BLaER1 treated with 17β-estradiol and CSF1 and Interleukin-3, amounts not matched to agents 10 nM and 100 nM (cell line): ENCODE results near the gene IDH1.
"Not testable (repeated sequence)": the region's sequence is repeated elsewhere in the genome, so short reads cannot be mapped to it uniquely, and the experiment has no call there.

Source experiments
- H3K27ac ChIP-seq, 11 experiments: shearing (Covaris generic); formaldehyde crosslinking; 2 replicates each; pipeline ENCODE4 v1.8.1; 2022
- H3K27me3 ChIP-seq, 11 experiments: shearing (Covaris generic); formaldehyde crosslinking; 2 replicates each; pipeline ENCODE4 v1.8.1; 2022
- H3K36me3 ChIP-seq, 11 experiments: shearing (Covaris generic); formaldehyde crosslinking; 2 replicates each; pipeline ENCODE4 v1.8.1; 2022
- H3K4me1 ChIP-seq, 10 experiments: shearing (Covaris generic); formaldehyde crosslinking; 2 replicates each; pipeline ENCODE4 v1.8.1; 2022
- H3K4me2 ChIP-seq, 11 experiments: shearing (Covaris generic); formaldehyde crosslinking; 2 replicates each; pipeline ENCODE4 v1.8.1; 2022
- H3K4me3 ChIP-seq, 10 experiments: shearing (Covaris generic); formaldehyde crosslinking; 2 replicates each; pipeline ENCODE4 v1.8.1; 2022
- H3K9ac ChIP-seq, 11 experiments: shearing (Covaris generic); formaldehyde crosslinking; 2 replicates each; pipeline ENCODE4 v1.8.1; 2022
- H3K9me3 ChIP-seq, 11 experiments: shearing (Covaris generic); formaldehyde crosslinking; replicated peaks in 1 of 11; 2 replicates each; pipeline ENCODE4 v1.8.1; 2022
- H4K20me1 ChIP-seq, 11 experiments: shearing (Covaris generic); formaldehyde crosslinking; 2 replicates each; pipeline ENCODE4 v1.8.1; 2022
- Cebpa-rat ChIP-seq, 11 experiments: shearing (Covaris generic); IDR thresholded peaks; 2 replicates each; pipeline ENCODE4 v1.8.1; 2022

IDH1 gene

DNA sequence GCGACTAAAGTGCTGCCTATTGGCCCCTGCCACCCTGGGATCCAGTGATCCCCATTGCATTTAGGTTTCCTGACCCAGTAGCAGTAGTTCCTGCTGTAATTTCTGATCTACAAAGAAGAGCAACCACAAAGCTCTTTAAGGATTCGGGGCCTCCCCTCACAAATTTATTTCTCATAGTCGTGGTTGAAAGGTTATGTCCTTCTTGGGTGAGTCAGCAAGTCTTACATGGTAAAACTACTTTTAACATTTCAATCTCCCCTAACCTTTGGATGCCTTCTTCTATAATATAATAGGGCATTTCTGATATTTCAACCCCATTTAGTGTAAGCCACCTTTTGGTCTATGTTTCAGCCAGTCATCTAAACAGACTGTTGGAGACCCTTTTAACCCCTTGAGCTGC lies 26.1 kb upstream of the IDH1 start:
- Histone ChIP-seq H4K20me1 (peaks cover 0 to 91% (median 34%) of the 10 kb centered on the region in 11 experiments; a peak in 15 of 22 replicates), H3K4me2 (peak overlapping the region in 1 of 11 experiments; percentile 13; a peak in 1 of 22 replicates), H3K36me3 (peaks cover 94 to 100% (median 97%) of the 10 kb centered on the region in 11 experiments), H3K27ac (no peak overlapping the region), H3K27me3 (no peaks in the 10 kb centered on the region), H3K9me3 (peaks cover 16 to 31% (median 27%) of the 10 kb centered on the region in 11 experiments; a peak in 21 of 22 replicates), H3K4me3 (no peak overlapping the region), H3K9ac (no peak overlapping the region), H3K4me1 (peaks cover 0 to 23% (median 9%) of the 10 kb centered on the region in 10 experiments; a peak in 17 of 20 replicates)
- no peak for TF ChIP-seq Cebpa-rat (IDR thresholded peaks at IDR 0.05)

DNA sequence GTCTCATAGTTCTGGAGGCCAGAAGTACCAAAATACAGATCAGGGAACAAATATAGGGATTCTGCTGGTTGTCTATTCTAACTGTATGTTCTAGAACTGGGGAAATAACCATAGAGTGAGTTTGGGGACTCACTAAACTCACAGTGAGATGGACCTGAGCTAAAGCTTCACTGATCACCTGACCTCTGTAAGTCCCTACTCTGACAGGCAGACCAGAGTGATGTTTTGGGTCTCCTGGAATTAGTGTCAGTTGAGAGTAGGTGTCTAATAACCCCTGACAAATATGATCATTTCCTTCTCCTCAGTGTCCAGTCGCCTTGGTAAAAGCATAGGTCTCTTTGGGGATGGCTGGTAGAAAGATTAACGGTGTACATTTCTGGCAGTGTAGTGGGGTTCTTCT lies 25.4 kb upstream of the IDH1 start:
- no peaks in the 10 kb centered on the region for H3K27me3 ChIP-seq
- H3K4me2 ChIP-seq: peak overlapping the region in 1 of 11 experiments; percentile 13; a peak in 1 of 22 replicates
- no peak overlapping the region for H3K9ac ChIP-seq
- peaks cover 16 to 31% (median 27%) of the 10 kb centered on the region in 11 experiments; a peak in 21 of 22 replicates for H3K9me3 ChIP-seq
- peaks cover 0 to 90% (median 31%) of the 10 kb centered on the region in 11 experiments; a peak in 16 of 22 replicates for H4K20me1 ChIP-seq
- H3K4me3 ChIP-seq: no peak overlapping the region
- H3K27ac ChIP-seq: no peak overlapping the region
- H3K36me3 ChIP-seq: peaks cover 95 to 100% (median 99%) of the 10 kb centered on the region in 11 experiments
- H3K4me1 ChIP-seq: peaks cover 0 to 16% (median 2%) of the 10 kb centered on the region in 10 experiments; a peak in 13 of 20 replicates
- TF ChIP-seq Cebpa-rat (IDR thresholded peaks at IDR 0.05): no peak

DNA sequence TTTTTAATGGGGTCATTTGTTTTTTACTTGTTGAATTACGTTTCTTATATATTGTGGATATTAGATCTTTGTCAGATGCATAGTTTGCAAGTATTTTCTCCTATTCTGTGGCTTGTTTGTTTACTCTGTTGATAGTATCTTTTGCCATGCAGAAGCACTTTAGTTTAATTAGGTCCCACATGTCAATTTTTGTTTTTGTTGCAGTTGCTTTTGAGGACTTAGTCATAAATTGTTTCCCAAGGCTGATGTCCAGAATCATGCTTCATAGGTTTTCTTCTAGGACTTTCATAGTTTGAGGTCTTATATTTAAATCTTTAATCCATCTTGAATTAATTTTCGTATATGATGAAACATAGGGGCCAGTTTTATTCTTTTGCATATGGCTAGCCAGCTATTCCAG lies 24.4 kb upstream of the IDH1 start:
- Histone ChIP-seq H3K27me3 (no peaks in the 10 kb centered on the region), H3K4me3 (no peak overlapping the region), H4K20me1 (peaks cover 0 to 92% (median 32%) of the 10 kb centered on the region in 11 experiments; a peak in 16 of 22 replicates), H3K9me3 (peaks cover 16 to 31% (median 27%) of the 10 kb centered on the region in 11 experiments; a peak in 21 of 22 replicates), H3K36me3 (peaks cover 97 to 100% (median 99%) of the 10 kb centered on the region in 11 experiments), H3K9ac (no peak overlapping the region), H3K4me2 (no peak overlapping the region), H3K27ac (no peak overlapping the region), H3K4me1 (peaks cover 0 to 10% (median under 1%) of the 10 kb centered on the region in 10 experiments; a peak in 6 of 20 replicates)
- TF ChIP-seq Cebpa-rat (IDR thresholded peaks at IDR 0.05): no peak

DNA sequence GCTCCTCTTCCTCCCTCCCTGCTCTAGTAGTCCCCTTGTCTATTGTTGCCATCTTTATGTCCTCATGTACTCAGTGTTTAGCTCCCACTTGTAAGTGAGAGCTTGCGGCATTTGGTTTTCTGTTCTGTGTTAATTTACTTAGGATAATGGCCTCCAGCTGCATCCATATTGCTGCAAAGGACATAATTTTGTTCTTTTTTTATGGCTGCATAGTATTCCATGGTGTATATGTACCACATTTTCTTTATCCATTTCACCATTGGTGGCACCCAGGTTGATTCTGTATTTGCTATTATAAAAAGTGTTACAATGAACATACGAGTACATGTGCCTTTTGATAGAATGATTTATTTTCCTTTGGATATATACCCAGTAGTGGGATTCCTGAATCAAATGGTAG lies 23.7 kb upstream of the IDH1 start:
- H3K9me3 ChIP-seq: peaks cover 16 to 31% (median 27%) of the 10 kb centered on the region in 11 experiments; a peak in 21 of 22 replicates
- H3K4me2 ChIP-seq: no peak overlapping the region
- peaks cover 99 to 100% (median 100%) of the 10 kb centered on the region in 11 experiments for H3K36me3 ChIP-seq
- TF ChIP-seq Cebpa-rat (IDR thresholded peaks at IDR 0.05): no peak
- H4K20me1 ChIP-seq: peaks cover 0 to 94% (median 36%) of the 10 kb centered on the region in 11 experiments; a peak in 16 of 22 replicates
- no peak overlapping the region for H3K4me3 ChIP-seq
- H3K9ac ChIP-seq: no peak overlapping the region
- peaks cover 0 to 10% (median 2%) of the 10 kb centered on the region in 10 experiments; a peak in 6 of 20 replicates for H3K4me1 ChIP-seq
- H3K27me3 ChIP-seq: no peaks in the 10 kb centered on the region
- H3K27ac ChIP-seq: no peak overlapping the region

DNA sequence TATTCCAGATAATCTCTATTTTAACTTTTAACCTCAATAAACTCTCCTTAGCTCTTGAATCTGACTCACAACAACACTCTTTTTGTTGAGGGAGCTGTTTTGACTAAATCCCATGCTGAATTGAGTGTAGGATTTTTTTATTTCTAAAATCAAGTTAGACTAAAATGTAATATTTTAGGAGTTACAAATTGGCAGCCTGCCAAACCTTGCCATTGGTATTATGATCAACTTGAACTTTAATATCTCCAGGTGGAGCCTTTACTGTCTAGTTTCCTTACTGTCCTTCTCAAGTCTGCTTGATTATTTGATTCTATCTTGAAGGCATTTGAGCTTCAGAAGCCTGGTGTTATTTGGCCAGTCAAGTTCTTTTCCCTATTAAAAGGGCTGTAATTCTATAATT lies 19.9 kb upstream of the IDH1 start:
- Histone ChIP-seq H3K9ac (no peak overlapping the region), H3K4me2 (no peak overlapping the region), H3K36me3 (peaks cover 85 to 100% (median 97%) of the 10 kb centered on the region in 11 experiments)

DNA sequence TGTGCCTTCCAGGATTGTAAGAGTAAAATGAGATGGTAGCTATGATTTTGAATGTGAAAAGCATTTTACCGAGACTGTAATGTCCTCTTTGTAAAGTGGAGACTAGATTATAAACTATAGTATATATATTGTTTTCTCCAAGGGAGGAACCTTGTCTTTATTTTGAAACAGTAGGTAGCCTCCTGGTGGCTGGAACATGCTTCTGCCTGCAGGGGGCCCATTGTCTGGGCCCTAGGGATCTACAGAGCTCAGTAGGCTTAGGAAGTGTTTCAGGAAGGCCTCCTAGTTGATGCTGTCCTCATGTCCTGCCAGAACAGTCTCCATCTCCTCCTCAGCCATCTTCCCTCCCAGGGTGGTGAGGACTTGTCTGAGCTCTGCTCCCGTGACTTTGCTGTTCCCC lies 14.2 kb upstream of the IDH1 start:
- H3K4me1 ChIP-seq: peaks cover 34 to 43% (median 40%) of the 10 kb centered on the region in 10 experiments
- H3K9ac ChIP-seq: no peak overlapping the region
- H3K4me3 ChIP-seq: 0 out of 20 replicates have a peak overlapping the region, but pooled peaks of 1 of the 10 experiments have one; percentile 90
- peaks cover 34 to 54% (median 50%) of the 10 kb centered on the region in 11 experiments for H3K36me3 ChIP-seq
- H3K9me3 ChIP-seq: peaks cover 0 to 7% (median 0%) of the 10 kb centered on the region in 11 experiments; a peak in 3 of 22 replicates
- peak overlapping the region in 3 of 11 experiments; percentile 22 to 40 (median 24); a peak in 3 of 22 replicates for H3K27ac ChIP-seq
- no peaks in the 10 kb centered on the region for H3K27me3 ChIP-seq
- peaks cover 13 to 66% (median 43%) of the 10 kb centered on the region in 11 experiments; a peak in 17 of 22 replicates for H4K20me1 ChIP-seq
- H3K4me2 ChIP-seq: peak overlapping the region; percentile 88 to 100 (median 95)
- no peak for TF ChIP-seq Cebpa-rat (IDR thresholded peaks at IDR 0.05)

More for the DNA sequence above, 19.9 kb upstream of the IDH1 start:
- H3K9me3 ChIP-seq: peaks cover 16 to 32% (median 27%) of the 10 kb centered on the region in 11 experiments; a peak in 21 of 22 replicates
- TF ChIP-seq Cebpa-rat (IDR thresholded peaks at IDR 0.05): no peak
- no peaks in the 10 kb centered on the region for H3K27me3 ChIP-seq
- peaks cover under 1 to 70% (median 26%) of the 10 kb centered on the region in 11 experiments; a peak in 17 of 22 replicates for H4K20me1 ChIP-seq
- H3K4me3 ChIP-seq: no peak overlapping the region
- H3K4me1 ChIP-seq: peaks cover 0 to 8% (median under 1%) of the 10 kb centered on the region in 10 experiments; a peak in 5 of 20 replicates
- H3K27ac ChIP-seq: no peak overlapping the region

DNA sequence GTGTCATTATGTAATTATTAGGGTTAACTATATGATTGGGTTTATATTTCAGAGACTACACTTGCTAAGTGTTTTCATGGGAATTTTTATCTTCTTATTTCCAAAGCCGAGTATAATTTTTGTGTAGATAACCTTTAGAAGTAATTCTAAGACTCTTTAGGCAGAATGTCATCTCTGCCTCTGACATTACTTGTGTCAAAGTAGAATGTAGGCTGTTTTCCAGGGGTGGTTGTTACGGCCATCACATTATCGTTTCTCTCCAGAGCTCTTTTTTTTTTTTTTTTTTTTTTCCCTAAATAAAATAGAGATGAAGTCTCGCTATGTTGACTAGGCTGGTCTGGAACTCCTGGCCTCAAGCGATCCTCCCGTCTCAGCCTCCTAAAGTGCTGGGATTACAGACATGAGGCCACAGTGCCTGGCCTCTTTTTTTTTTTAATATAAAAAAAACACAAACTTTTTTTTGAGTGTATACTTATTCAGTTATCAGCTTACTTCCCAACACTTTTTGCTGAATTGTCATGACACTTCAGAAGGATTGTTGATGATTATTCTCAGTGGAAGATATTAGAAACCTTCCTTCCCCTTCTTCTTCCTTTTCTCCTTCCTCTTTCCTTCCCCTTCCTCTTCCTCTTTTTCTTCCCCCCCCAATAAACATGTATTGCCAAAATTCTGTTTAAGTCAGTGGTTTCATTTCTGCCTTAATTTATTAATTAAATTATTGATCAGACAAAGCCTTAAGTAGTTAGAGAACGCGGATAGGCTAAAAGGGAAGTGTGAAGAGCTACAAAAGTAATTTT lies 13.5 kb upstream of the IDH1 start:
- Histone ChIP-seq H3K9ac (peak overlapping the region in 8 of 11 experiments; percentile 10 to 96 (median 91); a peak in 11 of 22 replicates), H3K4me2 (peak overlapping the region; percentile 88 to 100 (median 95)), H3K4me3 (peak overlapping the region; percentile 79 to 96 (median 86); a peak in 14 of 20 replicates)

DNA sequence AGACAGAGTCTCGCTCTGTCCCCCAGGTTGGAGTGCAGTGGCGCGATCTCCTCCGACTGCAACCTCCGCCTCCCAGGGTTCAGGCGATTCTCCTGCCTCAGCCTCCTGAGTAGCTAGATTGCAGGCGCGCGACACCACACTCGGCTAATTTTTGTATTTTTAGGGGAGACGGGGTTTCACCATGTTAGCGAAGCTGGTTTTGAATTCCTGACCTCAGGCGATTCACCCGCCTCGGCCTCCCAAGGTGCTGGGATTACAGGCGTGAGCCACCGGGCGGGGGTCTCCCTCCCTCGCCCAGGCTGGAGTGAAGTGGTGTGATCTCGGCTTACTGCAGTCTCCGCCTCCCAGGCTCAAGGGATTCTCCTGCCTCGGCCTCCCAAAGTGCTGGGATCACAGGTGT lies 12.7 kb upstream of the IDH1 start:
- Histone ChIP-seq H3K4me3 (peak overlapping the region; percentile 79 to 96 (median 86)), H3K4me1 (peaks cover 34 to 43% (median 39%) of the 10 kb centered on the region in 10 experiments), H3K9ac (peak overlapping the region; percentile 87 to 98 (median 94)), H4K20me1 (peaks cover 13 to 56% (median 39%) of the 10 kb centered on the region in 11 experiments; a peak in 17 of 22 replicates), H3K27ac (peak overlapping the region in 10 of 11 experiments; percentile 88 to 98 (median 94); a peak in 20 of 22 replicates), H3K4me2 (peak overlapping the region; percentile 88 to 100 (median 95)), H3K36me3 (peaks cover 20 to 39% (median 35%) of the 10 kb centered on the region in 11 experiments; a peak in 21 of 22 replicates)
- not testable (repeated sequence) for H3K27me3 ChIP-seq, H3K9me3 ChIP-seq

More for the DNA sequence above, 13.5 kb upstream of the IDH1 start:
- no peak for TF ChIP-seq Cebpa-rat (IDR thresholded peaks at IDR 0.05)
- H3K9me3 ChIP-seq: peaks cover 0 to 7% (median 0%) of the 10 kb centered on the region in 11 experiments; a peak in 3 of 22 replicates
- H3K4me1 ChIP-seq: peaks cover 34 to 43% (median 39%) of the 10 kb centered on the region in 10 experiments
- no peaks in the 10 kb centered on the region for H3K27me3 ChIP-seq
- peaks cover 13 to 63% (median 40%) of the 10 kb centered on the region in 11 experiments; a peak in 17 of 22 replicates for H4K20me1 ChIP-seq
- H3K27ac ChIP-seq: peak overlapping the region in 8 of 11 experiments; percentile 88 to 98 (median 94); a peak in 10 of 22 replicates
- H3K36me3 ChIP-seq: peaks cover 26 to 47% (median 42%) of the 10 kb centered on the region in 11 experiments
